Mucosa of rectum (tissue), 2 donors: ENCODE measurements around the gene HYAL1.
"Not testable (repeated sequence)": the region's sequence is repeated elsewhere in the genome, so short reads cannot be mapped to it uniquely, and the experiment has no call there.

Source experiments
- H3K27ac ChIP-seq, 2 donors: one replicate each; pipeline ENCODE4 v1.7.0; 2013; ENCODE audit warnings: inconsistent platforms in 2 of 2, low read depth in 2 of 2, low read length in 2 of 2
- H3K27me3 ChIP-seq, 2 donors: one replicate each; pipeline ENCODE4 v1.7.0; 2013; ENCODE audit warnings: low read length in 2 of 2; ENCODE audit not compliant: control insufficient read depth in 2 of 2, insufficient read depth in 2 of 2
- H3K36me3 ChIP-seq, 2 donors: one replicate each; pipeline ENCODE4 v1.7.0; 2013; ENCODE audit warnings: low read length in 2 of 2; ENCODE audit not compliant: control insufficient read depth in 2 of 2, insufficient read depth in 2 of 2
- H3K4me1 ChIP-seq, 2 donors: one replicate each; pipeline ENCODE4 v1.7.0; 2013; ENCODE audit warnings: low read length in 2 of 2, mild to moderate bottlenecking in 1 of 2; ENCODE audit not compliant: control insufficient read depth in 2 of 2, insufficient read depth in 2 of 2
- H3K4me3 ChIP-seq, 2 donors: one replicate each; pipeline ENCODE4 v1.7.0; 2013; ENCODE audit warnings: low read length in 2 of 2
- H3K9ac ChIP-seq, 2 donors: one replicate each; pipeline ENCODE4 v1.7.0; 2013; ENCODE audit warnings: low read length in 2 of 2, low read depth in 1 of 2, mild to moderate bottlenecking in 1 of 2
- H3K9me3 ChIP-seq, 2 donors: one replicate each; pipeline ENCODE4 v1.7.0; 2013; ENCODE audit warnings: low read length in 2 of 2; ENCODE audit not compliant: control insufficient read depth in 2 of 2
- donor health status: healthy.
- donor health status: Normal muscosa, but diverticular disease.

HYAL1 gene

DNA sequence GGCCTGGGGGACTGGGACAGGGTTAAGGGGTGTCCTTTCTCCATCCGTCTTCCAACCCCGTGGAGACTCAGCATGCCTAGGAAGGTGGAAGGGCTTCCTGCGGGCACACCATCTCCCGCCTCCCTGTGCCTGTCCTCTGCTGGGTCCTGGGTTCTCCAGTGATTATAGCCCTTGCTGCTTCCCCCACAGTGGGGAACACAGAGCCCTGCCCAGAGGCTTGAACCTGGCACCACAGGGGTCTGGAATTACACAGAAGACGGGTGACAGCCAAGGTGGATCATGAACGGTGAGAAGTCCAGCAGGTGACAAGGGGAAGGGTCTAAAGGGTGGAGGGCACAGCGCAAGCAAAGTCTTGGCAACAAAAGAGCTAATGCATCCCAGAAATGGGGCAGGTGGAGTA lies 40.6 kb downstream of the HYAL1 start:
- Histone ChIP-seq H3K27me3 (no peaks in the 10 kb centered on the region), H3K9ac (no peak overlapping the region)

DNA sequence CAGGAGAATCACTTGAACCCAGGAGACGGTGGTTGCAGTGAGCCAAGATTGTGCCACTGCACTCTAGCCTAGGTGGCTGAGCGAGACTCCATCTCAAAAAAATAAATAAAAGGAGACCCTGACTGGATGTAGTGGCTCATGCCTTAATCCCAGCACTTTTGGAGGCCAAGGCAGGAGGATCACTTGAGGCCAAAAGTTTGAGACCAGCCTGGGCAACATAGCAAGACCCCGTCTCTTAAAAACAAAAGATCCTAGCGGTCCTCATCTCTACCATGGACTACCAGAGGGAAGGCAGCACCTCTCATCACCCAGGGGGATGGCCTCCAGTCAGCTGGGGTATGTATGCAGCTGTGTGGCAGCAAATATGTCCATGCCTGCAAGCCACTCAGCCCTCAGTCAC lies 41.2 kb downstream of the HYAL1 start:
- not testable (repeated sequence) for H3K27me3 ChIP-seq, H3K4me3 ChIP-seq, H3K27ac ChIP-seq, H3K9me3 ChIP-seq, H3K36me3 ChIP-seq, H3K9ac ChIP-seq
- peaks cover 36 to 39% of the 10 kb centered on the region in 2 donors for H3K4me1 ChIP-seq

More for the DNA sequence above, 40.6 kb downstream of the HYAL1 start:
- H3K9me3 ChIP-seq, result no peaks in the 10 kb centered on the region
- H3K4me3 ChIP-seq, result no peak overlapping the region
- peaks cover 3 to 5% of the 10 kb centered on the region in 2 donors for H3K36me3 ChIP-seq
- peaks cover 41 to 44% of the 10 kb centered on the region in 2 donors for H3K4me1 ChIP-seq
- no peak overlapping the region for H3K27ac ChIP-seq

DNA sequence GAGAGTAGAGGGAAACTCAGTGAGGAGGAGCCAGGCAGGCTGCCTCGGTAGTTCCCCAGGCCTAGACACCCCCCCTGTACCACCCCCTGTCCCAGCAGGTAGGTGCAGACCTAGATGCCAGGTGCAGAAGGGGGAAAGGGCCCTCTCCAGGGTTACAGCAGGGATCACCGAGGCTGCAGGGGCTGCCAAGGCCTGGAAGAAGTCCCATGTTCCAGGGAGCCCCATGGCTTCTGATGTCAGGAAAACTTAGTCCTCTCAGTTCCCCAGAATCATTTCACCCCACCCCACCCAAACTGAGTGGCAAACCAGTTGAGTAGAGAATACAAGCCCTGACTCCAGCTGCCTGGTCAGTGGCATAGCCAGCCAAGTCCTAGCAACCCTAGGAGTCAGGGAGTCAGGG lies 41.9 kb downstream of the HYAL1 start:
- Histone ChIP-seq H3K4me3 (no peak overlapping the region), H3K27me3 (no peaks in the 10 kb centered on the region), H3K9ac (peak overlapping the region in 1 of 2 donors; percentile 90), H3K9me3 (no peaks in the 10 kb centered on the region), H3K36me3 (peaks cover 13 to 16% of the 10 kb centered on the region in 2 donors), H3K4me1 (peaks cover 29 to 32% of the 10 kb centered on the region in 2 donors), H3K27ac (peak overlapping the region in 1 of 2 donors; percentile 87)

DNA sequence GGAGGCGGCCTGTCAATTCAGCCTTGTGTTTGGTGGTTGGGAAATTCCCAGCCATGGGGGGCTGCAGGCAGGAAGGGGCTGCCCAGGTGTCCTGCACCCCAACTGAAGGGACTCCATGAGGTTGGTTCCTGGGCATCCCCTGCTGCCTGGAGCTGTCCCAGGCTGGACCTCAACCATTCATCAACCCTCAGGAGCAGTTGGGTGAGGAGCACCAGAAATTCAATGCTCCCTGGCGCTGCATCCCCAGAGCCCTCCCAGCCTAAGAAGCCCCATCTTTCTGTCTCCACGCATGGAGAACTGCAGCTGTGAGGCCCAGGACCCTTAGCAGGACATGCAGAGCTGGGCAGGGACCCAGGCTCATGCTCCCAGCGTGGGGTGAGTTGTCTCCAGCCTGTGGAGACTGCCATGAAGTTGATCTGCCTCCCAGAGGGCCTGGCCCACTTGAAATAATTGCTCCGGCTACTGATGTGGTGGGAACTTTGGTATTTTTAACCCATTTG lies 42.4 kb downstream of the HYAL1 start:
- H3K9ac ChIP-seq, result peak overlapping the region; percentile 85 to 90
- H3K9me3 ChIP-seq, result no peaks in the 10 kb centered on the region
- H3K4me3 ChIP-seq, result no peak overlapping the region
- H3K36me3 ChIP-seq, result peaks cover 18 to 20% of the 10 kb centered on the region in 2 donors
- no peaks in the 10 kb centered on the region for H3K27me3 ChIP-seq
- peak overlapping the region in 1 of 2 donors; percentile 87 for H3K27ac ChIP-seq
- H3K4me1 ChIP-seq, result peaks cover 24 to 27% of the 10 kb centered on the region in 2 donors

DNA sequence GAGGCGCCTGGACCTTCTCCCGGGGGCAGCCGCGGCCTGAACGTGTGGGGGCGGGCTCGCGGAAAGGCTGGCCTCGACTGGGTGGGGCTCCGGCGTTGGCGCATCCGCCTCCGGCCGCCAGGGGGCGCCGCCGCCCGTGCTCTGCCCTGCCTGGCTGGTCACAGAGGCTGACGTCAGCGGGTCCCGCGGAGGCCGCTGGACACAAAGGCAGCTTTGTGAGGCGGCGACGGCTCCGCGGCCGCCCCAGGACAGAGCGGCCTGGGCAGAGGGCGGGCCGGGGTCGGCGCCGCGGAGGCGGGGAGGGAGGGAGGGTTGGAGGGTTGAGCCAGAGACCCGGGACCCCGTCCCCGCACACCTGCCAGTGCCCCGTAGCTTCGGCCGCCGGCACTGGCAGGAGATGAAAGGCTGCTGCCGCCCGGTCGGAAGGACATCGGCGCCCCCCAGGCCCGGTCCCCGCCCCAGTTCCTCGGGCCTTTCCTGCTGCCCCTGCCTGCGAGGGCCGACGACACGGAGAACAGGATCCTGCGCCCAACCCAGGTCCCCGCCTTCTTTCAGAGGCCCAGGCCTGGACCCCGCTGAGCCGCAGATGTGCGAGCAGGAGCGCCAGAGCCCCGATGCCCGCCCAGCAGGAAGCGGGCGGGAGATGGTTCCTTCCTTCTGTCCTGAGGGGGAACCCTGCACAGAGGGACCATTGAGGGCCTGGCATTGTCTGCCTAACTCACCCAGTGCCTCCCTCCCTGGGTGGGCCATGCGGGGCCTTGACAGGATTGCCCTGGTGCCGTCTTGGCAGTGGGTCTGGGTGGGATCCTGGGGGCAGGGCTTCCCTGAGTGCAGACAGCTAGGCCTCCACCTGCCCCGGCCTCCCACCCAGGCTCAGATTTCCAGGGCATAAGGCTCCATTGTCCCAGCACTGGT lies 43.1 kb downstream of the HYAL1 start:
- Histone ChIP-seq H3K4me1 (peaks cover 17 to 21% of the 10 kb centered on the region in 2 donors), H3K4me3 (peak overlapping the region; percentile 42 to 66), H3K36me3 (peaks cover 18 to 20% of the 10 kb centered on the region in 2 donors), H3K27me3 (no peaks in the 10 kb centered on the region), H3K9me3 (no peaks in the 10 kb centered on the region), H3K27ac (peak overlapping the region; percentile 82 to 87), H3K9ac (peak overlapping the region; percentile 85 to 90)

DNA sequence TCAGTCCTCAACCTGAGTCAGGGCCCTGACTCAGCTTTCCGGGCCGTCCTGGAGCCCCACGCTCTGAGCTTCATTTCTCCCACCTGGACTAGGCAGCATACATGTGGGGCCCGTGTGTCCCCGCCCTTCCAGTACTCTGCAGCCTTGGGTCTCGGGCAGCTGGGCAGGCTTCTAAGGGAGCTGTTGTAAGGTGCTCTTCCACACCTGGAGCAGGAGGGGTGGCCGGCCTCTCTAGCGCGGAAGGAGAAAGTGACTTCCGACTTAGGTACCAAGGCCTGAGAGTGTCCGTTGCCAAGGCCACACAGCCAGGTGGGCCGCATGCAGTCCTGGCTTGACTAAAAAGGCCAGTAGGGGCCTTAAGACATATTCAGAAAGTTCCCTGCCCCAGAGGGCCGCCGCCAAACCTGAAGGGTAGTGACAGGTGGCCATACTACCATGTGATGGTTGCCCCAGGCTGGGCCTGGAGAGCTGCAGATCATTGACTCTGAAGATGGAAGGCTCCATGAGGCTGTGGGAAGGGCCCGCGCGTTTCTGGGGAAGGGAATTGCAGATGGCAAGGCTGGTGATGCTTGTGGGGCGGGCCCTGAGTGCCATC lies 43.8 kb downstream of the HYAL1 start:
- Histone ChIP-seq H3K4me1 (peaks cover 14 to 16% of the 10 kb centered on the region in 2 donors), H3K4me3 (peak overlapping the region in 1 of 2 donors; percentile 42), H3K9me3 (no peaks in the 10 kb centered on the region), H3K9ac (peak overlapping the region in 1 of 2 donors; percentile 90), H3K27ac (peak overlapping the region; percentile 53 to 87), H3K27me3 (no peaks in the 10 kb centered on the region), H3K36me3 (peaks cover 18 to 20% of the 10 kb centered on the region in 2 donors)

DNA sequence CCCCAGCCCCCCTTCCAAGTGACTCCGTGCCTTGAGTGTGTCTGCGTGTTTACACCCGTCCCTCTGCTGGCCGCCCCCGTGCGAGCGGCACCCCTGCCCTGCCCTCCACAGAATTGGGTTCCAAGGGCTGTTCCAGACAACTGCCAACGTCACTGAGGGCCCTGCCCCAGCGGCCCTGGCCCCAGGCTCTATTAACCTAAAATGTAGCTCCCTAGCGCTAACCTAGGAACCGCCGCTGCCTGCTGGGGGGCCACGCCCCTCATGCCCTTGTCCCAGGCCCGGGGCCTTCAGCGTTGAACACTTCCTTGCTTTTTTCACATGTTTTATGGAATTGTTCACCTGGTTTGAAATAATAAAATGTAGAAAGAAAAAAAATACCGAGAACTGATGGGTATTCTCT lies 44.4 kb downstream of the HYAL1 start:
- Histone ChIP-seq H3K4me3 (no peak overlapping the region), H3K9me3 (no peaks in the 10 kb centered on the region), H3K4me1 (peaks cover 12 to 15% of the 10 kb centered on the region in 2 donors), H3K27ac (peak overlapping the region in 1 of 2 donors; percentile 53), H3K9ac (no peak overlapping the region), H3K36me3 (peaks cover 20 to 22% of the 10 kb centered on the region in 2 donors), H3K27me3 (no peaks in the 10 kb centered on the region)

DNA sequence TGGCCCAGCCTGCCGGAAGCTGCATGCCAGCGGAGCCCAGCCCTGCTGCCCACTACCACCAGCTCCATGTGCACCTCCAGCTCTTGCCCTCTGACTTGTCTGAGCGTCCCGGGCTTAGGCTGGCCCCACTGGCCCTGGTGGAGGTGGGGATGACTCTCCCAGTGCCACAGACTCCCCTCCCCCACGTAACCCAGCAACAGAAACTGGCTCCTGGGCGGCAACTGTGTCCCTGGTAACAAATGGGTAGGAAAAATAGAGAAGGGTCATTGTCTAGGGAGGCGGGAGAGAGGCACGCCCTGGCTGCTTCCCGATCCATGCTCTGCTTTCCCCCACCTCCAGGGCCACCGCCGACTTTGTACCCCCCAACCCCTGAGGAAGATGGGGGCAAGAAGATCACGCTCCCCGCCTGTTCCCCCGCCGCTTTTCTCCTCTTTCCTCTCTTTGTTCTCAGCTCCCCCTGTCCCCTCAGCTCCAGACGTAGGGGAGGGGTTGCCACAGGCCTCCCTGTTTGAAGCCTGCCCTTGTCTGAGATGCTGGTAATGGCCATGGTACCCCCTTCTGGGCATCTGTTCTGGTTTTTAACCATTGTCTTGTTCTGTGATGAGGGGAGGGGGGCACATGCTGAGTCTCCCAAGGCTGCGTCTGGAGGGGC lies 45.2 kb downstream of the HYAL1 start:
- no peak overlapping the region for H3K27ac ChIP-seq
- H3K36me3 ChIP-seq, result peaks cover 20 to 26% of the 10 kb centered on the region in 2 donors

DNA sequence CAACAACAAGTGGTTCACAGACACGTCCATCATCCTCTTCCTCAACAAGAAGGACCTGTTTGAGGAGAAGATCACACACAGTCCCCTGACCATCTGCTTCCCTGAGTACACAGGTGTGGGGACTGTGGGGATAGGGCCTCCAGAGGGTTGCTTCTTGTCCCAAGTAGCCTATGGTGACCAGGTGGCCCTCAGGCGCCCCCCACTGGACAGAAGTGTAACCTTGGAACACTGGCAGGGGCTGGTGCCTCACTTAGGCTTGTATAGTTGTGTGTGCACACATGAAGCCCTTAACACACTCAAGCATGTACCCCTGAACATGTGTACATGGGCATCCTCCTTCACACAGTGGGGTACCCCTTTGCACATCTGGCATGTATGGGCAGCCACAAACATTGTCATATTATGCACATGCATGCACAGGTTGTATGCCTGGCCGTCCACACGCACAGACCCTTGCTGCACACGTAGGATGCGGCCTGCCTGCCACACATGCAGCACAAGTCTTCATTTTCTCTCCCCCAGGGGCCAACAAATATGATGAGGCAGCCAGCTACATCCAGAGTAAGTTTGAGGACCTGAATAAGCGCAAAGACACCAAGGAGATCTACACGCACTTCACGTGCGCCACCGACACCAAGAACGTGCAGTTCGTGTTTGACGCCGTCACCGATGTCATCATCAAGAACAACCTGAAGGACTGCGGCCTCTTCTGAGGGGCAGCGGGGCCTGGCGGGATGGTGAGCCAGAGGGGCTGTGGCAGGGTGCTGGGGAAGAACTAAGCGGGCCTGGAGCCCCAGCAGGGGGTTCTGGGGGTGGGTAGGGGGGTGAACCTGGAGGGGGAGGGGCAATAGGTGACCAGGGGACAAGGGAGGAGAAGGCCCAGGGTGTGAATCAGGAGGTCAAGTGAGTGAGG lies 46.1 kb downstream of the HYAL1 start:
- Histone ChIP-seq H3K27ac (no peak overlapping the region), H3K36me3 (peaks cover 20 to 32% of the 10 kb centered on the region in 2 donors), H3K9ac (no peak overlapping the region), H3K4me3 (no peak overlapping the region), H3K9me3 (no peaks in the 10 kb centered on the region), H3K27me3 (no peaks in the 10 kb centered on the region), H3K4me1 (peaks cover 12 to 15% of the 10 kb centered on the region in 2 donors)

More for the DNA sequence above, 45.2 kb downstream of the HYAL1 start:
- H3K27me3 ChIP-seq, result no peaks in the 10 kb centered on the region
- H3K4me1 ChIP-seq, result peaks cover 12 to 15% of the 10 kb centered on the region in 2 donors
- no peak overlapping the region for H3K4me3 ChIP-seq
- H3K9ac ChIP-seq, result no peak overlapping the region
- H3K9me3 ChIP-seq, result no peaks in the 10 kb centered on the region
